GM21367 (cell line): ENCODE data around the gene ITFG2.

Source experiments
- ATAC-seq: cut with Tn5 transposase; IDR thresholded peaks from one replicate; pipeline ENCODE4 v1.9.1; 2021; ENCODE audit not compliant: unreplicated experiment

Gene ITFG2

DNA sequence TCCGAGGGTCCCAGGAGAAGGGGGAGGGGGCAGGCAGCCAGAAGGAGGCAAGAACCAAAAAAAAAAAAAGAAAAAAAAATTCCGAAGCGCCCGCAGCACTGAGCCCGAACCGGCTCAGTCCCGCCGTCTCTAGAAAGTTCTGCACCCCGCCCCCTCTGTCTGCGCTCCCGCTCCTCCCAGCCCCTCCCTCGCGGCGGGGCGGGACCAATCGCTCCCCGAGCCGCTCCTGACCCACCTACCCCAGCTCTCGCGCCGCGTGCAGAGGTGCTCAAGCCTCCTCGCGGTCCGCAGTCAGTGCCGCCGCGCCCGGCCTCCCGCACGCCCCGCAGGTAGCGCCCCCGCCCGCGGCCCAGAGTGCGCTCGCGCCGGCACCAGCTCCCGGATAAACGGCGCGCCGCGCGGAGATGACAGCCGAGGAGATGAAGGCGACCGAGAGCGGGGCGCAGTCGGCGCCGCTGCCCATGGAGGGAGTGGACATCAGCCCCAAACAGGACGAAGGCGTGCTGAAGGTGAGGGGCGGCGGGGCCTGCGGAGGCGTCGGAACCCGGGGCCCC, 17.7 kb upstream of the ITFG2 start, which contains the start of gene FKBP4:
Gene FKBP4 (plus strand): TSS at position 235 of the 554 bp plus-strand sequence. CDS start 170 bp downstream, at position 405.
- ATAC-seq: peak; percentile 69

DNA sequence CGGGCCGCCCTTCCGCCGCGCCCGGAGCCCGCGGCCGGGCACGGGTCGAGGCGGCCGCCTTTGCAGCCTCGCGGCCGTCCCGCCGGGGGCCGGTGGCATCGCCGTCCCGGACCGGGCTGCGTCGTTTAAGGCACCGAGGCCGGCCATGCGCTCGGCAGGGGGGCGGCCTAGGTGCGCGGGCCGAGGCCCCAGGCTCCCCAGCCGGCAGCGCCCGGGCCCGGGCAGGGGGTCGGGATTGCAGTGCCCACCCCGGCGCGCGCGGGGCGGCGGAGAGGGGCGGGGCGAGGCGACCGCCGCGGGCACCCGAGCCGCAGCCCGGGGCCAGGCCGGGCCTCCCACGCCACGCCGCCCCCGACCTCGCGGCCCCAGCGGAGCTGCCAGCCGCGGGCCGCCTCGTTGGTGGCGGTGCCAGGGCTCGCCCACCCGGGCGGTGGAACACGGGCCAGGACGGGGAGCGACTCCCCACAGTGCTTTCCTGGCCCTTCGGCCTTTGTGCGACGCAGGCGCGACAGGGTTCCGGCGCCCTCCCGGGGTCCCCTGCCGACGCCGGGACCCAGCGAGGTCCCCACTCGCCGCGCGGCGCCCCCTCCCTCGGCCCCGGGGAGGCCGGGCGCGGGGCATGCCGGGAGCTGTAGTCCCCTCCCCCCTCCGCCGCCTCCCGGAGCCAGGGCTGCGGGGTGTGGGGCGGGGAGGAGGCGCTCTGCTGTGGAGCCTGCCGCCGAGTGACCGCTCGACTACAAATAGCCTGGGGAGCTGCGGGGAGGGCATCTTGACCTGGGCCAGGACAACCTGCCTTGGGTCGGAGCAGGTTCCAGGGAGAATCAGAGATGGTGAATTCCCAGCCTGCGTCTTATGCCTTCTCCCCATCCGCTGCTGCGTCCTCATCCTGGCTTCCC, 16.9 kb upstream of the ITFG2 start:
- peak; percentile 42 for ATAC-seq

DNA sequence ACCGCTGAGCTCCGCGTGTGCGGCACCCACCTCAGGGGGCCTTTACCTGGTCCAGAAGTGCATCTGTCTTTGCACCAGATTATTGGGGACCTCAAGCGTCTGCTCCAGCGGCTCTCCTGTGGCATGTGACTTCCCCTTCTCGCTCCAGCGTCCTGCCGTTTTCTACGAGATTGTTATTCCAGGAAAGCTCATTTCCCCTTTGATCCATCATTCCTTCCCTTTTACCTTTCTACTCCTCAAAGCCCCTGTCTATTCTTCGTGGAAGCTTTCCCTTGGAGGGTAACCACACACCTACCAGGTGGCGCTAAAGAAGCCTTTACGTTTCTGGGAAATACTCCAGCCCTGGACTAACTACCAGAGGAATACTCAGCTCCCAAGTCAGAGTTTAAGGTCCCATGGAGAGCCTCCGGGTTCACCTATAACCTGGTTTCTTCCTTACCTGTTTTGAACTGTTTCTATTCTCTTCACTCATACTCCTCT, 16.2 kb upstream of the ITFG2 start:
- ATAC-seq: no peak

DNA sequence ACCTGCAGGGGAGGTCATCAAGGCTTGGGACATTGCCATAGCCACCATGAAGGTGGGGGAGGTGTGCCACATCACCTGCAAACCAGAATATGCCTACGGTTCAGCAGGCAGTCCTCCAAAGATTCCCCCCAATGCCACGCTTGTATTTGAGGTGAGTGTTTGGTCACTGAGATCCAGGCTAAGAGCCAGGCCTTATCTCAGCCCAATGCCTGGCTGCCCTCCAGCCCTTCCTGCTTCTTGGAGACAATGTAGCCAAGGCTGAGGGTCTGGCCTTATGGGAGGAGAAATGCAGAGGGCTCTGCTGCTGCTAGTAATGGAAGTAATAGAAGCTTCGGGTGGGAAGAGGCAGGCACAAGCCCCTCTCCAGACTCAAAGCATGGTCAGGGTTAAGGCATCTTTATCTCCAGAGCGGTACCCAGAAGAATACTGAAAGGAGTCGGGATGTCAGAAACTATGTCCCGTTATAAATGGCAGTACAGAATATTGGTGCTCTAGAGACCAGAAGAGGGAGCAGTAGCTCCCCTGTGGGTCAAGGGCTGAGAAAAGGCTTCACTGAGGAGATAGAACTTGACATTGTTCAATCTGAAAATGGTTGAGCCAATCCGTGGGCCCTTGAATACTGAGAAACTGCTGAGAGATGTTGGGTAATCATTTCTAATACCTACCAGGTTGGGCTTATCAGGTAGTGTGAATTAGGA, 14.6 kb upstream of the ITFG2 start:
- no peak for ATAC-seq

DNA sequence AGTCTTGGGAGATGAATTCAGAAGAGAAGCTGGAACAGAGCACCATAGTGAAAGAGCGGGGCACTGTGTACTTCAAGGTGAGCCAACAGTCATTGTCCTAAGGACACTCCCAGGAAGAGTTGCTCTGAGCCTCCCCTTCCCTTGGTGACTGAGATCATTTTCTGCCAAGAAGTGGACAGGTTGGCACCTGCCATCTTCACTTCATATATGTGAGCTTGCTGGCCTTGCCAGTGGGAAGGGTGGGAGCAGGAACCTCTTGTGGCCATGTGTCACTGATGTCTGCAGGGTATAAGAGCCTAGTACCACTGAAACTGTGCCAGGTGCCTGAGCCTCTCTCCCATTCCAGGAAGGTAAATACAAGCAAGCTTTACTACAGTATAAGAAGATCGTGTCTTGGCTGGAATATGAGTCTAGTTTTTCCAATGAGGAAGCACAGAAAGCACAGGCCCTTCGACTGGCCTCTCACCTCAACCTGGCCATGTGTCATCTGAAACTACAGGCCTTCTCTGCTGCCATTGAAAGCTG, 12.4 kb upstream of the ITFG2 start:
- no peak for ATAC-seq

DNA sequence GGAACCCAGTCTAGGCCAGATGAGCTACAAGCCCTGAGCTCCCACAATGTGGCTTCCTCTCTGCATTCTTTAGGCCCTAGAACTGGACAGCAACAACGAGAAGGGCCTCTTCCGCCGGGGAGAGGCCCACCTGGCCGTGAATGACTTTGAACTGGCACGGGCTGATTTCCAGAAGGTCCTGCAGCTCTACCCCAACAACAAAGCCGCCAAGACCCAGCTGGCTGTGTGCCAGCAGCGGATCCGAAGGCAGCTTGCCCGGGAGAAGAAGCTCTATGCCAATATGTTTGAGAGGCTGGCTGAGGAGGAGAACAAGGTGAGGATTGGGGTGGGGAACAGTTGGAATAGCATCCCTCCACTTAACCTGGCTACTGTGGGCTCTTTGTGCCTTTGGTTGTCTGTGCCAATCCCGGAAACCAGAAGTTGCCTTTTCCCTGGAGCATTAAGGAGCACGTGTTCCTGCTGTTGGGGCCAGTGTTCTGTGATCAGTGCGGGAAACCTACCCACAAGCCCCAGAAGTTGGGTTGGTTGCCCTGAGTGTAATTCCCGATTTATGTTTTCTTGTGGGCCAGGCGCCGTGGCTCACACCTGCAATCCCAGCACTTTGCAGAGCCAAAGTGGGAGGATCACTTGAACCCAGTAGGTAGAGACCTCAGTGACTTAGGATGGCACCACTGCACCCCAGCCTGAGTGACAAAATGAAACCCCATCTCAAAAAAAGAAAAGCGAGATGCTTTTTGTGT, 11.3 kb upstream of the ITFG2 start:
- ATAC-seq: no peak

DNA sequence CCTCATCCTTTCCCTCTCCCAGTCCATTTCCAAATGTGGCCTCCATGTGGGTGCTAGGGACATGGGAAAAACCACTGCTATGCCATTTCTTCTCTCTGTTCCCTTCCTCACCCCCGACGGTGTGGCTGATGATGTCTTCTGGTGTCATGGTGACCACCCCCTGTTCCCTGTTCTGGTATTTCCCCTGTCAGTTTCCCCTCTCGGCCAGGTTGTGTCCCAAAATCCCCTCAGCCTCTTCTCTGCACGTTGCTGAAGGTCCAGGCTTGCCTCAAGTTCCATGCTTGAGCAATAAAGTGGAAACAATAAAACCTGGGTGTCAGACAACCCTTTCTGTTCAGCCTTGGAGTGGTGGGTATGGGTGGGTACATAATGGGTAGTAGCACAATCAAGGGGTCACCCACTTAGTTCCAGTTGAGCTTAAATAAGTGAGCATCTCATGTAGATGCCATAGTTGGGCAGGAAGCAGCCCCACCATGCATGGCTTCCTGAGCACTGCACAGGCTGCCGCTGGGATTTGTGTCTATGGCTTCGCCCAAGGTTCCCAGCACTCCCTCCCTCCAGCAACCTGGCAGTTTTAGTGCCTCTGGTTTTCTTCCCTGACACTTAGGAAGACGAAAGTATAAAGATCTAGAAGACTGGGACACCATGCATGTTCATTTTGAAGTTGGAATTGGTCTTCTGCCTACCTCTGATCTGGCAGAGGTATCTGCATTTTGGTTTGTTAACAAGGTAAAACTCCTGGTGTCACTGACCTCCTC, 8.7 kb upstream of the ITFG2 start:
- no peak for ATAC-seq

DNA sequence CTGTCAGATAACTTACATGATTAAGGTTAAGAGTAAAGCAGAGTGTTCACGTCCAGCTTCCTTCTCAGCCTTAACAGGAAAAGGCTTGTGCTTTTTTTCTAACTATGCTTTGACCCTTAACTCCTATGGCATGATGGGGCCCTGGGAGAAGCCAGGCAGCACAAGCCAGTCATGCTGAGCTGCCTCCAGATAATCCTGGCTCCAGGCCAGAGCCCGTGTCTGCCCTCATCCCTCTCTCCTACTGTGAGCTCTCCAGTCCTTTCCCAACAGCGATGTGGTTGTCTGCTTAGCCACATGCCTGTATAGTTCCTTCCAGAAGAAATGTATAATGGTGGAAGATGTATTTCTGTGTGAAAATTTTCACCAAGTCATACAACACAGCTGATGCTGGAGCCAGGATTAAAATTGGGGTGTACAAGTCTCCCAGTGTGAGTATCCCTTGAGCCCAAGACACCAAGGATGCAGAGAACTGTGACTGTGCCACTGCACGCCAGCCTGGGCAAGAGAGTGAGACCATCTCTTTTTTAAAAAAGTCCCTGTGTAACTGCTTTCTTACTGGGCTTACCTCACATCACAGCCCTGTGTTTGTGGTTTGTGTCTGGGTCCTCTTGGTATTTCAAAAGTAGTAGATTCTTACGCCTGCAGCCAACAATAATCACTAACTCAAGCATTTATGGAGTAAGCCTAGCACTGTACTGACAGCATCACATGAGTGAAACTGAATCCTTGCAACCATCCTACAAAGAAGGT, 7.9 kb upstream of the ITFG2 start:
- no peak for ATAC-seq

DNA sequence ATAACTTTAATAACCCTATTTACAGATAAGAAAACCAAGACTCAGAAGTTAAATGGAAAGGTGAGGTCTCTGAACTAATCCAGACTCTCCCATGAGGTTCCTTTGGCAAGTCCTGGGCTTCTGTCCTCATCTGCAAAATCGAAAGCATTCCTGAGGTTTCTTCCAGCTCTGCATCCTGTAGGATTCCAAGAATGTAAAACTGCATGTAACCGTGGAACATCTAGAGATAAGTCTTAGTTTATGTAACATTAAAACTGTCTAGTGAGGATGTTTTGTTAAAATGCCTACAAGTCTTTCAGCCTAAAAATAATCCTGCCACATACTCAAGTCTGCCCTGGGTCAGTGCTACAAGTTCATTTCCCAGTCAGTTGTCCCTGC, 7.3 kb upstream of the ITFG2 start:
- ATAC-seq: no peak

DNA sequence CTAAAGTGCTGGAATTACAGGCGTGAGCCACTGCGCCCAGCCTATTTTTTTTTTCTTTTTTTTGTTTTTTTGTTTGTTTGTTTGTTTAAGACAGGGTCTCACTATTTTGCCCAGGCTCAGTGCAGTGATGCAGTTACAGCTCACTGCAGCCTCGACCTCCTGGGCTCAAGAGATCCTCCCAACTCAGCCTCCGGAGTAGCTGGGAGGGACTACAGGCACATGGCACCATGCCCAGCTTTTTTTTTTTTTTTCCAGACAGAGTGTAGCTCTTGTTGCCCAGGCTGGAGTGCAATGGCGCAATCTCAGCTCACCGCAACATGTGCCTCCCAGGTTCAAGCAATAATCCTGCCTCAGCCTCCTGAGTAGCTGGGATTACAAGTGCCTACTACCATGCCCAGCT, 5.8 kb upstream of the ITFG2 start:
- no peak for ATAC-seq

DNA sequence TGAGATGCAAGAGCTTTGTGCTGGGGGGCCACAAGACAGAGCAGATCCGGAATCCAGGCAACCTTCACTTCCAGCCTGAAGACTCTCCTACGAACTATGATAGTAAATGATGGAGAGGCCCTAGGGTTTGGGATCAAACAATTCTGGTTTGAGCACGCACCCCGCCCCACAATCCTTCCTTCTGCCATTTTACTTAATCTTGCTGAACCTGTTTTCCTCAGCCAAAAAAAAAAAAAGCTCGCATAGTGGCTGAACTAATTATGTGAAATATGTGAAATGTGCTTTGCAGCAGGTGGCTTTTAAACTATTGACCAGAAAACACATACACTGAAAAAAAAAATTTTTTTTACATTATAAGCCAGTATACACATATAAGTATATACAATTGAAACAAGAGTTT, 667 bp upstream of the ITFG2 start:
- ATAC-seq: no peak

DNA sequence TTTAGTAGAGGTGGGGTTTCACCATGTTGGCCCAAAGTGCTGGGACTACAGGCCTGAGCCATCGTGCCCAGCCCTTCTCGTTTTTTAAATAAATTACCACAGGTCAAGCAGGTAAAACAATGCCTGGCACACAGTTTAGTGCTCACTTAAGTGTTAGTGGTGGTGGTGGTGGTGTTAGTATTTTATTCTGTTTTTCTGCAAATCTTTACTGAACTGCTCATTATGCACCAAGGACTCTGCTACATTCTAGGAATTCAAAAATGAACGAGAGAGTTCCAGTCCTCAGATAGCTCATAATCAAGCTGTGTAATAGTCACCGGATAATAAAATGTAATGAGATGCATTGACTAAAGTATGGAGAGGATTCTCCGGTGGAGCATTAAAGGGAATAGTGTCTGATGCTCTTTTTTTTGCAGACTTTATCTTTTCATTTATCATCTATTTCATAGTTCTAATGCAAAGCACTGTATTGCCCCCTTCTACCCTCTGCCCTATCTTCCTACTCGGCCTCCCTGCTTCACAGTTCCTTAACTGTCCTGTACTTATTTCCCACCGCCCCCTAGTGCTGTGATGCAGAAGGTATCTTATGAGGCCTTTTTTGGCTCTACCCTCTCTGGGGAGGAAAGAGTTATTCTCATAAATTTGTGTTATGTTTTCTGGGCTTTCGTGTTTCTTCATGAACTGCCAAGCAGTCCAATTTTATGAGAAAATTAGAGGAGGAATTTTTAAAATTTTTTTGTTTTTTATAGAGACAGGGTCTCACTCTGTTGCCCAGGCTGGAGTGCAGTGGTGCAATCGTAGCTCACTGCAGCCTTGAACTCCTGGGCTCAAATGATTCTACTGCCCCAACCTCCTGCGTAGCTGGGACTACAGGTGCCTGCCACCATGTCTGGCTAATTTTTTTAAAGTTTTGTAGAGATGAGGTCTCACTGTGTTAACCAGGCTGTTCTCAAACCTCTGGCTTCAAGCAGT, 1.0 kb downstream of the ITFG2 start:
- peak; percentile 32 for ATAC-seq

DNA sequence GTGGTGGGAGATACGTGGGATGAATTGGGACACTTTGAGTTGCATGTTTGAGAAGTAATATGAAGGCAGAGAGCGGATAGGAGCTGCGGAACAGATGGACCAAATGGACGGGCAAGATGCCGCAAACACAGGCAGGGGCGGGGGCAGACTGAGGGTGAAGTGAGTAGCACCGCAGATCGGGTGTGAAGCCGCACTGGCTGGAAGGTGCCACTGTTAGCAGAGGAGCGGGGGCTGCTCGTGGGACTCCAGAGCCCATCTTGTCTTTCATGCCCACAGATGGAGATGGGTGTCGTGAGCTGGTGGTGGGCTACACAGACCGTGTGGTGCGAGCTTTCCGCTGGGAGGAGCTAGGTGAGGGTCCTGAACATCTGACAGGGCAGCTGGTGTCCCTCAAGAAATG, 7.3 kb downstream of the ITFG2 start:
- no peak for ATAC-seq

DNA sequence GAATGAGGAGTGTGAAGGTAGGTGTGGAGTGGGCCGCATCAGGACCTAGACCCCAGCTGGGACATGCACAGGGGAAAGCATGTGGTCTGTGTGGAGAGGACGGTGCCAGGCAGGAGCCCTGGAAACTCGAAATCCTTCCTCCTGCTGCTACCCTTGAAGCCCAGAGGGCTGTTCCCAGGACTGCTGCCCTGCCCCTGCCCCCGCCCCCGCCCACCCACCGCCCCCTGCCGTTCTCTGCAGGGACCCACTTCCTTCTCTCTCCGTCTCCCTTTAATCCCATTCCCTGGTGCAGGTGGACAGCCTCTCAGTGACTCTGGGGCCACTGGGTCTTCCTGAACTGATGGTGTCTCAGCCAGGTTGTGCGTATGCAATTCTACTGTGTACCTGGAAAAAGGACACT, 8.0 kb downstream of the ITFG2 start:
- no peak for ATAC-seq

DNA sequence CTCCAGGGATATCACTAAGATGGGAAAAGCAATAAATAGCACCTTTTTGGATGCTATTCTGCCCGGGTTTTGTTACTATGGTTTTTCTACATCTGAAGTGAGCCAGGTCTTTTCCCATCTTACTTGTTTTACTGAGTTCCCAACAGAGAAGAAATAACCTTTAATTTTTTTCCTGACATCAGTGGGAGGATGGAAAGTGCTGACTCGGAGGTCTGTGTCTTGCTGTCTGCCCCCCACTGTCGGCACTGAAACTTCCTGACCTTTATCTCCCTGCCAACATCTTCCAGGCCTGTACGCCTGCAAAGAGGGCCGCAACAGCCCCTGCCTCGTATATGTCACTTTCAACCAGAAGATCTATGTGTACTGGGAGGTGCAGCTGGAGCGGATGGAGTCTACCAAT, 11.0 kb downstream of the ITFG2 start:
- ATAC-seq: no peak

DNA sequence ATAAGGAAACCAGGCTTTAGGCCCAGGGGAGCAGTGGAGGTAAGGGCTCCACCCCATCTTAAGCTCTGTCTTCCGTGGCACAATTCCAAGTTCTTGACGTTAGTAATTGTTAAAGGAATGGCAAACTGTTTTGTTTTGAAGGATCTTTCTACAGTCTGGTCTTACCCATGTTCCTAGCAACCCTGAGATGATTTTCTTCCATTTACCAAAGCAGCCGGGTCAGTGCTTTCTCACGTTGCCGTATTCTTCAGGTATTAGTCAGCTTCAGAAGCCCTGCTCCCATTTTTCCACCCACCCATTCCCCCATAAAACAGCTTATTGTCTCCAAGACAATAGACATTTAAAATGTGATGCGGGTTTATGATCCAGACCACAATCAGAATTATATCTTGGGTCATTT, 12.1 kb downstream of the ITFG2 start:
- ATAC-seq: no peak

DNA sequence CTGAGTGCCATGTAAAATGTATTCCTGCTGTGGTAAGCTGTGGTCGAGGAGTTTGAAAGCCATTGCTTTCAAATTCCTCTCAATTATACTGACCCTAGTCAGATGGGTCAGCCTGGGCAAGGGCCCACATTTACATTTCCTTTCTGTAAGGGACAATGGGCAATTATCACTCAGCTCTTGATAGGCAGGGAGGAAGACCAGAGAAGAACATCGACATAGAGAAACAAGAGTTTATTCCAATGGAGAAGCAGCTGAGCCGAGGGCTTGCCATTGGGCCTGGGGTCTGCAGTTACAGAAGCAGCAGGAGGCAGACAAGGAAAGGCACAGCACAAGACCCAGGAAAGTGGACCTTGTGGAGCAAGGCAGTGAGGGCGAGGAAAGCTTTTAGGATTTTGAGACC, 12.7 kb downstream of the ITFG2 start:
- no peak for ATAC-seq

DNA sequence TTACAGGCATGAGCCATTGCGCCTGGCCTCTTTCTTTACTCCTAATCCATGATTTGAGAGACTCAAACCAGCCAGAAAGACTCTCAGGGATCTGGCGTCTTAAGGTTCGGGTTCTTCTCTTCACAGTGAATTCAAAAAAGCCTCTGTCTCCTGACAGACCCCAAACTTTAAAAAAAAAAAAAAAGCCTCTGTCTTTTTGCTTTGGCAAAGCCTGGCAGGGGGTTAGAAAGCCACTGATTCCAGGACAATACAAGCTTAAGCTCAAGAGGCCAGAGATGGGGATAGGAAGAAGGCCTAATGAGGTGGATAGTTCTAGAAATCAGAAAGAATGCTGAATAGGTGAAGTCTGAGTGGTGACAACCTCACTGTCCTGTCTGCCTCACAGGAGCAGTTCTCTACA, 13.6 kb downstream of the ITFG2 start:
- ATAC-seq: no peak
